ENCODE data around the gene ZNF804A.
"Not testable (repeated sequence)": the region's sequence is repeated elsewhere in the genome, so short reads cannot be mapped to it uniquely, and the experiment has no call there.

Gene ZNF804A

DNA sequence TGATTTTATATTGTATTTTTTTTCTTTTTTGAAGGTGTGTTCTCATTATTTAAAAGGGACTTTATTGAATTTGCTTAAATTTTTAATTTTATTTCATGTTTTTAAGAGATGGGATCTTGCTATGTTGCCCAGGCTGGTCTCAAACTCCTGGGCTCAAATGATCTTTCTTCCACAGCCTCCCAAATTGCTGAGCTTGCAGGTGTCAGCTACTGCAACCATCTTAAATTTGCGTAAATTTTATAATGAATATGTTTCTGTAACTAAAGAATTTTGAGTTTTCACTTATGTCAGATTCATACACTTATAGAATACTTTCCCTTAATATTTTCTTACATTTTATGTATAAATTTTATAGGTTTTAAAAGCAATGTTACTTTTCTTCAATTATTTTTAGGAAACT lies 157.8 kb downstream of the ZNF804A start:
- H3K9me3 ChIP-seq (ENCODE audit: insufficient read depth, low read length), result no peaks in the 10 kb centered on the region; the same call in none of the 2 replicates
- H3K36me3 ChIP-seq (ENCODE audit: insufficient read depth, insufficient read length, low read length), result no peaks in the 10 kb centered on the region
- H3K4me1 ChIP-seq (ENCODE audit: insufficient read depth, insufficient read length), result no peaks in the 10 kb centered on the region
- H3K4me3 ChIP-seq (ENCODE audit: insufficient read length, low read depth), result no peak overlapping the region
- DNase-seq (ENCODE audit: low read depth, low spot score), result no peak
- TF ChIP-seq YY1 (IDR thresholded peaks at IDR 0.05; ENCODE audit: insufficient read depth, insufficient read length) (no peak), SUZ12 (IDR thresholded peaks at IDR 0.05; ENCODE audit: extremely low read depth, insufficient read depth, insufficient read length) (no peak), ZNF274 (IDR thresholded peaks at IDR 0.05; ENCODE audit: low read depth, low read length) (no peak)
- no peaks in the 10 kb centered on the region for H3K27me3 ChIP-seq (ENCODE audit: insufficient read depth, insufficient read length)
- H3K9ac ChIP-seq (ENCODE audit: insufficient read length, low read depth), result no peak overlapping the region

GRCh38 chr2:184756885-184757284 lies 158.6 kb downstream of the ZNF804A start:
- H3K4me3 ChIP-seq (ENCODE audit: insufficient read length, low read depth), result no peak overlapping the region
- H3K27me3 ChIP-seq (ENCODE audit: insufficient read depth, insufficient read length), result no peaks in the 10 kb centered on the region
- no peaks in the 10 kb centered on the region; the same call in none of the 2 replicates for H3K9me3 ChIP-seq (ENCODE audit: insufficient read depth, low read length)
- no peak overlapping the region for H3K9ac ChIP-seq (ENCODE audit: insufficient read length, low read depth)
- TF ChIP-seq YY1 (IDR thresholded peaks at IDR 0.05; ENCODE audit: insufficient read depth, insufficient read length), result no peak
- no peak for TF ChIP-seq ZNF274 (IDR thresholded peaks at IDR 0.05; ENCODE audit: low read depth, low read length)
- no peak for TF ChIP-seq SUZ12 (IDR thresholded peaks at IDR 0.05; ENCODE audit: extremely low read depth, insufficient read depth, insufficient read length)
- H3K4me1 ChIP-seq (ENCODE audit: insufficient read depth, insufficient read length), result no peaks in the 10 kb centered on the region
- no peak for DNase-seq (ENCODE audit: low read depth, low spot score)
- H3K36me3 ChIP-seq (ENCODE audit: insufficient read depth, insufficient read length, low read length), result no peaks in the 10 kb centered on the region

DNA sequence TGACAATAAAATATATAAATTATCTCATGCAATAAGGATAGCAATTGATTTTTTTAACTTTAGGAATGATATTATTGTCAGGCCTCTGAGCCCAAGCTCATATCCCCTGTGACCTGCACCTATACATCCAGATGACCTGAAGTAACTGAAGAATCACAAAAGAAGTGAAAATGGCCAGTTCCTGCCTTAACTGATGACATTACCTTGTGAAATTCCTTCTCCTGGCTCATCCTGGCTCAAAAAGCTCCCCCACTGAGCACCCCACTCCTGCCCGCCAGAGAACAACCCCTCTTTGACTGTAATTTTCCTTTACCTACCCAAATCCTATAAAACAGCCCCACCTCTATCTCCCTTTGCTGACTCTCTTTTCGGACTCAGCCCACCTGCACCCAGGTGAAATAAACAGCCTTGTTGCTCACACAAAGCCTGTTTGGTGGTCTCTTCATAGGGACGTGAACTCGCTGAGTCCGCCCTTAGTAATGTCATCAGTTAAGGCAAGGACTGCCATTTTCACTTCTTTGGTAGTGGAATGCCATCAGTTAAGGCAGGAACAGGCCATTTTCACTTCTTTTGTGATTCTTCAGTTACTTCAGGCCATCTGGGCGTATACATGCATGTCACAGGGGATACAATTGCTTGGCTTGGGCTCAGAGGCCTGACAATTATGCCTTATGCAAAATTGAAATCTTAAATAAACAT lies 161.4 kb downstream of the ZNF804A start:
- H3K4me1 ChIP-seq (ENCODE audit: insufficient read depth, insufficient read length); DNase-seq (ENCODE audit: low read depth, low spot score); H3K9me3 ChIP-seq (ENCODE audit: insufficient read depth, low read length); H3K4me3 ChIP-seq (ENCODE audit: insufficient read length, low read depth); H3K36me3 ChIP-seq (ENCODE audit: insufficient read depth, insufficient read length, low read length); H3K9ac ChIP-seq (ENCODE audit: insufficient read length, low read depth); H3K27me3 ChIP-seq (ENCODE audit: insufficient read depth, insufficient read length): not testable (repeated sequence)

GRCh38 chr2:184760931-184761330 lies 162.6 kb downstream of the ZNF804A start:
- Histone ChIP-seq H3K4me3 (ENCODE audit: insufficient read length, low read depth) (no peak overlapping the region), H3K4me1 (ENCODE audit: insufficient read depth, insufficient read length) (no peaks in the 10 kb centered on the region), H3K9ac (ENCODE audit: insufficient read length, low read depth) (no peak overlapping the region), H3K36me3 (ENCODE audit: insufficient read depth, insufficient read length, low read length) (no peaks in the 10 kb centered on the region), H3K9me3 (ENCODE audit: insufficient read depth, low read length) (no peaks in the 10 kb centered on the region; the same call in none of the 2 replicates), H3K27me3 (ENCODE audit: insufficient read depth, insufficient read length) (no peaks in the 10 kb centered on the region)
- TF ChIP-seq YY1 (IDR thresholded peaks at IDR 0.05; ENCODE audit: insufficient read depth, insufficient read length) (no peak), ZNF274 (IDR thresholded peaks at IDR 0.05; ENCODE audit: low read depth, low read length) (no peak), SUZ12 (IDR thresholded peaks at IDR 0.05; ENCODE audit: extremely low read depth, insufficient read depth, insufficient read length) (no peak)
- DNase-seq (ENCODE audit: low read depth, low spot score), result no peak

- Histone ChIP-seq H3K4me1 (ENCODE audit: insufficient read depth, insufficient read length) (no peaks in the 10 kb centered on the region), H3K9me3 (ENCODE audit: insufficient read depth, low read length) (no peaks in the 10 kb centered on the region), H3K36me3 (ENCODE audit: insufficient read depth, insufficient read length, low read length) (no peaks in the 10 kb centered on the region), H3K4me3 (ENCODE audit: insufficient read length, low read depth) (no peak overlapping the region), H3K27me3 (ENCODE audit: insufficient read depth, insufficient read length) (no peaks in the 10 kb centered on the region), H3K9ac (ENCODE audit: insufficient read length, low read depth) (no peak overlapping the region)
- TF ChIP-seq ZNF274 (IDR thresholded peaks at IDR 0.05; ENCODE audit: low read depth, low read length) (no peak), SUZ12 (IDR thresholded peaks at IDR 0.05; ENCODE audit: extremely low read depth, insufficient read depth, insufficient read length) (no peak), YY1 (IDR thresholded peaks at IDR 0.05; ENCODE audit: insufficient read depth, insufficient read length) (no peak)
- no peak for DNase-seq (ENCODE audit: low read depth, low spot score)
These were observed 167.0 kb downstream of the ZNF804A start for GRCh38 chr2:184765112-184765895.

- Histone ChIP-seq H3K9me3 (ENCODE audit: insufficient read depth, low read length) (no peaks in the 10 kb centered on the region), H3K4me1 (ENCODE audit: insufficient read depth, insufficient read length) (no peaks in the 10 kb centered on the region), H3K36me3 (ENCODE audit: insufficient read depth, insufficient read length, low read length) (no peaks in the 10 kb centered on the region), H3K9ac (ENCODE audit: insufficient read length, low read depth) (no peak overlapping the region), H3K27me3 (ENCODE audit: insufficient read depth, insufficient read length) (no peaks in the 10 kb centered on the region), H3K4me3 (ENCODE audit: insufficient read length, low read depth) (no peak overlapping the region)
- TF ChIP-seq ZNF274 (IDR thresholded peaks at IDR 0.05; ENCODE audit: low read depth, low read length) (no peak), YY1 (IDR thresholded peaks at IDR 0.05; ENCODE audit: insufficient read depth, insufficient read length) (no peak), SUZ12 (IDR thresholded peaks at IDR 0.05; ENCODE audit: extremely low read depth, insufficient read depth, insufficient read length) (no peak)
- no peak for DNase-seq (ENCODE audit: low read depth, low spot score)
These were observed 168.7 kb downstream of the ZNF804A start for GRCh38 chr2:184767059-184767458.

- TF ChIP-seq YY1 (IDR thresholded peaks at IDR 0.05; ENCODE audit: insufficient read depth, insufficient read length), result no peak
- H3K4me3 ChIP-seq (ENCODE audit: insufficient read length, low read depth), result no peak overlapping the region
These were observed 170.7 kb downstream of the ZNF804A start for GRCh38 chr2:184769023-184769422.

More at GRCh38 chr2:184769023-184769422, 170.7 kb downstream of the ZNF804A start:
- no peaks in the 10 kb centered on the region for H3K9me3 ChIP-seq (ENCODE audit: insufficient read depth, low read length)
- no peaks in the 10 kb centered on the region for H3K4me1 ChIP-seq (ENCODE audit: insufficient read depth, insufficient read length)
- no peaks in the 10 kb centered on the region for H3K27me3 ChIP-seq (ENCODE audit: insufficient read depth, insufficient read length)
- no peaks in the 10 kb centered on the region for H3K36me3 ChIP-seq (ENCODE audit: insufficient read depth, insufficient read length, low read length)
- no peak overlapping the region for H3K9ac ChIP-seq (ENCODE audit: insufficient read length, low read depth)
- DNase-seq (ENCODE audit: low read depth, low spot score), result no peak
